Bronchial epithelial cell (primary cell): ENCODE measurements around the gene WDSUB1. TPM values are rescaled to one million over a fixed set of nuclear protein-coding genes. Genes with fewer than 3 reads are reported as not detected.

ENCODE experiments used
- DNase-seq: peaks from one replicate; pipeline ENCODE4 v3.0.0-alpha.2; 2010; ENCODE audit warnings: low read depth
- FAIRE-seq: peaks from 2 replicates; lab custom pipeline; 2011; peaks lifted over from hg19 to GRCh38; lab: Jason Lieb, UNC
- H3K27me3 ChIP-seq: 2 replicates; pipeline ENCODE4 v1.5.1; 2011; ENCODE audit warnings: low read length; ENCODE audit not compliant: control insufficient read depth, insufficient read depth
- H3K36me3 ChIP-seq: 2 replicates; pipeline ENCODE4 v1.5.1; 2011; ENCODE audit warnings: low read length; ENCODE audit not compliant: control insufficient read depth, insufficient read depth
- H3K4me3 ChIP-seq: 2 replicates; pipeline ENCODE4 v1.5.1; 2011; ENCODE audit warnings: mild to moderate bottlenecking, low read depth, low read length, control low read depth
- CTCF ChIP-seq: IDR thresholded peaks from 2 replicates; pipeline ENCODE4 v1.5.1; 2011; ENCODE audit warnings: mild to moderate bottlenecking, moderate library complexity, low read length, control low read depth, inconsistent platforms; ENCODE audit not compliant: insufficient read depth, severe bottlenecking
- total RNA-seq: library from RNA; depleted of rRNA; stranded (reverse); fragments of >200 nt; gene quantifications from 2 replicates; pipeline ENCODE4 v1.2.1, GENCODE V29; 2014

Gene WDSUB1
- total RNA-seq, 1 donor from 2014 or later: 16.1 TPM

DNA sequence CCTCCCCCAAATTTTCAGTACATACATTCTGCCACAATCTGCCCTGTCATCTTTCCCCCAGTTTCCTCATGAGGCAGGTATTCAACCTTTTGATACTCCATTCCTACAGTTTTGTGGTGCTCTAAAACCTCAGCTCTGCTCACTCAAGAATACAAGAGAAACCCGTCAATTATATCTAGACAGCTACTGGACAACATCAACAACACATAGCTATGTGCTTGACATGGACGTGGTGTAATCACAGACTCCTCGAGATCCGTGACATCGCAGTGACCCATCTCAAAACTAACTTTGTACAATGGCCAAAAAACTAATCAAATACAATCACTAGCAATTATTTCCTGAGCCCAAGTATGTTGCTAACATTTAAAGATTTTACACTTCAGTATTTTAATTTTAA, 23.6 kb downstream of the WDSUB1 start:
- FAIRE-seq: no peak
- Histone ChIP-seq H3K36me3 (peaks cover 1% of the 10 kb centered on the region), H3K27me3 (no peaks in the 10 kb centered on the region), H3K4me3 (no peak overlapping the region)
- no peak for DNase-seq
- no peak for TF ChIP-seq CTCF

DNA sequence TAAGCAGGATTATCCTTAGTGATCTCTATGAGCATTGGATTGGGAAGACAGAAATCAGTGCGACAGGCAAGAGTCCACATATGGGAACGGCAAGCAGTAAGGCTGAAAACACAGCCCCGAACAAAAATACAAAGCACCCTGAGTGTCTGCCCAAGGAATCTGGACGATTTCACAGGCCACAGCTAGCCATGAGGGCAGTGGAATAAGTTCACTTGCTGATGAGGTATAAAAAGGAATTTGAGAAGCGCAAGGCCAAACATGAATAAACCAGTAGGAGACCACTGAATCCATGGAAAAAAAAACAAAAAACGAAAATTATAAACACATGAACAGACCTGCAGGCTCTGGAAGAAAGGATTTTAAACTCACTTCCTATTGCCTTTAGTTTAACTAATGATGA, 24.3 kb downstream of the WDSUB1 start:
- H3K36me3 ChIP-seq: peaks cover 3% of the 10 kb centered on the region
- no peaks in the 10 kb centered on the region for H3K27me3 ChIP-seq
- H3K4me3 ChIP-seq: no peak overlapping the region
- FAIRE-seq (no peak), DNase-seq (no peak)
- no peak for TF ChIP-seq CTCF

DNA sequence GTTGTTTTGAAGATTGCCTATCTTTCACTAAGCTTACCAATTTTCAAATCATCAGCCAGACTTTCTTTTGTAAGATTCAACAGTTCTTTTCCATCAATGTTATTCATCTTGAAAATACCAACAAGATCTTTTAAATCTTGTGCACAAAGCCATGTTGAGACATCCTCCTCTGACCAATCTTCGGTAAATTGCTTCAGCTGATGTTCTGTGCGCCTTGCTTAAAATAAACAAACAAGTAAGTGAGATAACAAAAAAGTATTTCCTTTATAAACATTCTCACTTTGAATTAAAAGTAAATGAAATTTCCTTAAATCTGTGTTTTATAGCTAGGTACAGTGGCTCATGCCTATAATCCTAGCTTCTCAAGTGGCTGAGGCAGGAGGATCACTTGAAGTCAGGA, 30.3 kb downstream of the WDSUB1 start:
- TF ChIP-seq CTCF: no peak
- DNase-seq (no peak), FAIRE-seq (no peak)
- Histone ChIP-seq H3K4me3 (no peak overlapping the region), H3K36me3 (peaks cover 2% of the 10 kb centered on the region), H3K27me3 (no peaks in the 10 kb centered on the region)

- no peak for DNase-seq
- Histone ChIP-seq H3K36me3 (peaks cover 2% of the 10 kb centered on the region), H3K27me3 (no peaks in the 10 kb centered on the region), H3K4me3 (no peak overlapping the region)
- TF ChIP-seq CTCF: no peak
- FAIRE-seq: no peak
Observed at GRCh38 chr2:159252905-159253304, 33.6 kb downstream of the WDSUB1 start.

- TF ChIP-seq CTCF: no peak
- no peaks in the 10 kb centered on the region for H3K36me3 ChIP-seq
- FAIRE-seq (no peak), DNase-seq (no peak)
- H3K27me3 ChIP-seq: no peaks in the 10 kb centered on the region
- H3K4me3 ChIP-seq: no peak overlapping the region
Observed at GRCh38 chr2:159251296-159252173, 35.0 kb downstream of the WDSUB1 start.
